GM12878 (cell line): ENCODE results near the gene HSD17B1. TPM values are rescaled to one million over a fixed set of nuclear protein-coding genes. Genes with fewer than 3 reads are reported as not detected.

Experiments used
- BCL3 ChIP-seq: IDR thresholded peaks from 2 replicates; pipeline ENCODE4 v1.6.1; 2011; ENCODE audit warnings: borderline replicate concordance, low read depth, mild to moderate bottlenecking, moderate library complexity, low read length; ENCODE audit not compliant: insufficient read depth, poor library complexity, severe bottlenecking
- BMI1 ChIP-seq: fragments of 450-650 bp; IDR thresholded peaks from 2 replicates; pipeline ENCODE4 v1.6.1; 2016; ENCODE audit warnings: mild to moderate bottlenecking, moderate library complexity, borderline replicate concordance
- BRCA1 ChIP-seq: IDR thresholded peaks from 2 replicates; pipeline ENCODE4 v1.6.1; 2011; ENCODE audit warnings: low read depth, low read length, improper control_type of control experiment
- CBFB ChIP-seq: IDR thresholded peaks from 2 replicates; pipeline ENCODE4 v1.6.1; 2016; ENCODE audit warnings: antibody characterized with exemption, low read depth
- DPF2 ChIP-seq: fragments of 450-650 bp; IDR thresholded peaks from 2 replicates; pipeline ENCODE4 v1.6.1; 2017; ENCODE audit warnings: mild to moderate bottlenecking
- EZH2 ChIP-seq: IDR thresholded peaks from 2 replicates; pipeline ENCODE4 v1.6.1; 2012; ENCODE audit warnings: low read depth, mild to moderate bottlenecking, control low read depth, inconsistent platforms, low read length, borderline replicate concordance; ENCODE audit not compliant: control insufficient read depth
- FOS ChIP-seq: IDR thresholded peaks from 3 replicates; pipeline ENCODE4 v1.6.1; 2011; ENCODE audit warnings: borderline replicate concordance; ENCODE audit not compliant: insufficient read length; ENCODE audit errors: extremely low read depth
- MTA2 ChIP-seq: fragments of 450-650 bp; IDR thresholded peaks from 2 replicates; pipeline ENCODE4 v1.6.1; 2016; ENCODE audit warnings: low read depth, mild to moderate bottlenecking, moderate library complexity
- MTA3 ChIP-seq: IDR thresholded peaks from 2 replicates; pipeline ENCODE4 v1.6.1; 2012; ENCODE audit warnings: low read length, inconsistent platforms, borderline replicate concordance
- NRF1 ChIP-seq: conservative IDR thresholded peaks from 2 replicates; pipeline ENCODE4 v1.6.1; 2011; ENCODE audit warnings: mild to moderate bottlenecking, low read depth, low read length, improper control_type of control experiment
- PKNOX1 ChIP-seq: fragments of 450-650 bp; IDR thresholded peaks from 2 replicates; pipeline ENCODE4 v1.6.1; 2016; ENCODE audit warnings: mild to moderate bottlenecking
- RELB ChIP-seq: fragments of 450-650 bp; IDR thresholded peaks from 2 replicates; pipeline ENCODE4 v1.6.1; 2017; ENCODE audit warnings: low read depth, mild to moderate bottlenecking, moderate library complexity
- SIN3A ChIP-seq: IDR thresholded peaks from 2 replicates; pipeline ENCODE4 v1.6.1; 2012; ENCODE audit warnings: low read depth, low read length, improper control_type of control experiment
- SREBF2 ChIP-seq: IDR thresholded peaks from 2 replicates; pipeline ENCODE4 v1.6.1; 2012; ENCODE audit warnings: mild to moderate bottlenecking, low read length
- TAF1 ChIP-seq: IDR thresholded peaks from 2 replicates; pipeline ENCODE4 v1.6.1; 2011; ENCODE audit warnings: mild to moderate bottlenecking, low read depth, low read length, borderline replicate concordance
- USF1 ChIP-seq: IDR thresholded peaks from 2 replicates; pipeline ENCODE4 v1.6.1; 2011; ENCODE audit warnings: borderline replicate concordance, low read depth, mild to moderate bottlenecking, moderate library complexity, mixed read lengths, low read length; ENCODE audit not compliant: insufficient read depth; ENCODE audit errors: extremely low read length
- USF2 ChIP-seq: IDR thresholded peaks from 2 replicates; pipeline ENCODE4 v1.6.1; 2011; ENCODE audit warnings: low read depth, low read length, improper control_type of control experiment, borderline replicate concordance
- YY1 ChIP-seq: IDR thresholded peaks from 2 replicates; pipeline ENCODE4 v1.6.1; 2011; ENCODE audit warnings: low read depth, mild to moderate bottlenecking, low read length
- ZBTB11 ChIP-seq: fragments of 450-650 bp; formaldehyde crosslinking; IDR thresholded peaks from 2 replicates; pipeline ENCODE4 v1.5.0; 2022; ENCODE audit warnings: mild to moderate bottlenecking, missing genetic modification characterization
- ZNF622 ChIP-seq: fragments of 450-650 bp; IDR thresholded peaks from 2 replicates; pipeline ENCODE4 v1.6.1; 2017; ENCODE audit warnings: mild to moderate bottlenecking, inconsistent platforms
- polyA plus RNA-seq, 11 experiments: library from polyadenylated mRNA; depleted of rRNA in 4 of 11; unstranded in 6 of 11; stranded (reverse) in 5 of 11; fragments of >200 nt; fragmentation: Nextera tagmentation in 4 of 11; fragmentation: Illumina TruSeq in 1 of 11; extraction: Ambion mirVana in 4 of 11; extraction: Trizol in 1 of 11; gene quantifications; 1 replicate in 1 of 11; 2 replicates in 10 of 11; pipeline versions ENCODE4 v1.2.1 to v1.2.3, GENCODE V29; 2011 to 2016; ENCODE audit warnings: inconsistent platforms in 2 of 11, missing spikeins in 2 of 11, low read depth in 1 of 11
- total RNA-seq, 4 experiments: library from RNA; depleted of rRNA in 3 of 4; stranded (reverse); fragments of >200 nt in 3 of 4; fragmentation: Illumina TruSeq in 1 of 4; extraction: Trizol in 1 of 4; gene quantifications; 2 replicates each; pipeline versions ENCODE4 v1.2.1 to v1.2.3, GENCODE V29; 2013 to 2021

HSD17B1 gene
- total and polyA plus RNA-seq, 10 of the 15 experiments (the other 5 are each of a cell fraction or from before 2014, with no cell fraction given), result 0.15 to 1.1 (median 0.42) TPM

- TF ChIP-seq ZBTB11 (no peak), DPF2 (peak; percentile 80; the same call in 1 of the 2 replicates), MTA2 (no peak), ZNF622 (no peak), RELB (no peak; the same call in 1 of the 2 replicates), MTA3 (no peak), YY1 (peak; percentile 77), BCL3 (no peak), SIN3A (no peak), FOS (peak; percentile 28), TAF1 (peak; percentile 68; the same call in 1 of the 2 replicates), EZH2 (no peak), BMI1 (no peak), USF2 (peak; percentile 90), PKNOX1 (no peak), NRF1 (no peak), USF1 (peak; percentile 97), BRCA1 (no peak), CBFB (peak; percentile 80), SREBF2 (no peak)
These were observed 16.7 kb upstream of the HSD17B1 start, which contains the start of gene NAGLU (continued) for GRCh38 chr17:42536048-42536371.
